Pancreas (tissue), 10 donors: ENCODE results near the gene SECISBP2. TPM values are rescaled to one million over a fixed set of nuclear protein-coding genes. Genes with fewer than 3 reads are reported as not detected.

Experiments
- ATAC-seq, 4 donors: fragments of 200-7000 bp; cut with Tn5 transposase; one replicate each; pipeline versions ENCODE4 v1.8.0 to v1.9.1; 2020; ENCODE audit warnings: mild to moderate bottlenecking in 4 of 4, moderate library complexity in 4 of 4
- DNase-seq, 6 donors: peaks; one replicate each; pipeline ENCODE4 v3.0.0-alpha.2; 2020
- FAIRE-seq: peaks from 2 replicates; lab custom pipeline; 2012; peaks lifted over from hg19 to GRCh38; lab: Jason Lieb, UNC
- H3K27ac ChIP-seq, 4 donors: fragments of 200-600 bp; sonication (generic); 1 replicate in 3 of 4; 2 replicates in 1 of 4; pipeline versions ENCODE4 v1.5.0 to v1.8.0; 2020
- H3K27me3 ChIP-seq, 4 donors: fragments of 200-600 bp; one replicate each; pipeline ENCODE4 v1.8.0; 2021
- H3K36me3 ChIP-seq, 3 donors: fragments of 200-600 bp; sonication (generic) in 1 of 3; one replicate each; pipeline versions ENCODE4 v1.5.0 to v1.8.0; 2020 to 2021
- H3K4me1 ChIP-seq, 3 donors: fragments of 200-600 bp; one replicate each; pipeline ENCODE4 v1.8.0; 2021
- H3K4me3 ChIP-seq, 4 donors: fragments of 200-600 bp; sonication (generic) in 2 of 4; one replicate each; pipeline versions ENCODE4 v1.5.0 to v1.8.0; 2020 to 2021
- H3K9me3 ChIP-seq, 4 donors: fragments of 200-600 bp; one replicate each; pipeline ENCODE4 v1.8.0; 2021
- CTCF ChIP-seq, 4 donors: fragments of 200-600 bp; sonication (generic) in 3 of 4; IDR thresholded peaks; one replicate each; pipeline versions ENCODE4 v1.5.0 to v1.8.0; 2021; ENCODE audit warnings: antibody characterized with exemption in 4 of 4
- WGBS, 2 donors: extraction: QIAGEN DNeasy Blood & Tissue Kit; methylation state at CpG; one replicate each; pipeline ENCODE4 v1.1.7; 2013; 5-methylcytosine and 5-hydroxymethylcytosine counted together
- intact Hi-C, 3 donors: fragments of 100-400 bp; cut with DNase I; formaldehyde crosslinking; loops; one replicate each; pipeline versions ENCODE4 v1.11.1 to v1.14.2; 2022
- polyA plus RNA-seq, 2 donors: library from polyadenylated mRNA; stranded (reverse); fragments of 200-250 nt; gene quantifications; one replicate each; pipeline ENCODE4 v1.2.3, GENCODE V29; 2013
- total RNA-seq, 6 donors: library from RNA; stranded (reverse); fragmentation: NEBNext Ultra II Directional in 4 of 6; extraction: Animal tissue kit (Norgen Biotek cat#: 25700) in 4 of 6; gene quantifications; one replicate each; pipeline versions ENCODE4 v1.2.1 to v1.2.4, GENCODE V29; 2021 to 2023
- donor health status: healthy with polysubstance abuse.
- donor health status: DM: no; HTN: no; CAD: no; lungs with moderate emphysema.
- donor health status: DM: no; HTN: no; CAD: no.
- donor health status: control.
- donor health status: control.
- donor health status: Bipolar disorder and iron deficiency.
- donor health status: DM: yes; HTN: yes; CAD: no.
- donor health status: DM: no; HTN: no; CAD: no.
- donor health status: DM: no; HTN: no; CAD: no.
- donor health status: DM: yes; HTN: yes; CAD: no.

Gene SECISBP2
- total and polyA plus RNA-seq, 8 donors, result 23.4 to 41.1 (median 29.6) TPM

GRCh38 chr9:89317282-89317681 is 1.0 kb upstream of the SECISBP2 start:
- Histone ChIP-seq H3K27me3 (peaks cover 0 to 4% (median 0%) of the 10 kb centered on the region in 4 donors), H3K36me3 (no peaks in the 10 kb centered on the region), H3K4me3 (no peak overlapping the region), H3K27ac (no peak overlapping the region), H3K4me1 (peaks cover 13 to 23% (median 17%) of the 10 kb centered on the region in 3 donors), H3K9me3 (no peaks in the 10 kb centered on the region)
- ATAC-seq, result no peak
- TF ChIP-seq CTCF (IDR thresholded peaks at IDR 0.05), result no peak
- no peak for DNase-seq
- 89 to 96% methylated on average over 4 of the region's 4 CpGs for WGBS, 2 donors
- FAIRE-seq, result no peak
- intact Hi-C loops, result no loop called here

- Histone ChIP-seq H3K4me3 (peak overlapping the region; percentile 52 to 80 (median 64)), H3K9me3 (no peaks in the 10 kb centered on the region), H3K36me3 (no peaks in the 10 kb centered on the region), H3K27ac (peak overlapping the region; percentile 99 to 100 (median 100)), H3K4me1 (peaks cover 13 to 34% (median 17%) of the 10 kb centered on the region in 3 donors), H3K27me3 (no peaks in the 10 kb centered on the region)
- FAIRE-seq, result peak; percentile 82
- intact Hi-C loops, result no loop called here
- TF ChIP-seq CTCF (IDR thresholded peaks at IDR 0.05), result peak in 1 of 4 donors; percentile 52
- WGBS, 2 donors, result 1% methylated on average over 13 of the region's 13 CpGs
- DNase-seq, result no peak
- ATAC-seq, result peak in 2 of 4 donors; percentile 1 to 10
These were observed 960 bp downstream of the SECISBP2 start for GRCh38 chr9:89319015-89319905.

DNA sequence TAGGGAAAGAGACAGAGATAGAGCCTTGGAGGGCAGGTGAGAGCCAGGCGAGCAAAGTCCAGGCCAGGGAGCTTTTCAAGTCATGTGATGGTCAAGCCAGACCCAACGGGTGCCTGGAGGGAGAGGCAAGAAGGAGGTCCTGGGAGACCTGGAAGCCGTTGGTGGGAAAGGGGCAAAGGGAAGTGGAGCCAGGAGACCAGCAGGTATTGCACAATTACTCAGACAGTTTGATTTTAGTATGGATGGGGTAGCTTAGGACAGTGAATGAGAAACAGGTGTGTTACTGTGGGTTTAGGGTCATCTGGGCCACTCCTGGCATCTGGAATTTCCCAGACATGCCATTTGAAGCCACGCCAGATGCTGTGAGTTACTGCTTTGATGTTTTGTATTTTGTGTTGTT is 5.1 kb downstream of the SECISBP2 start:
- Histone ChIP-seq H3K27ac (no peak overlapping the region), H3K4me1 (peaks cover 13 to 29% (median 13%) of the 10 kb centered on the region in 3 donors), H3K4me3 (no peak overlapping the region), H3K9me3 (no peaks in the 10 kb centered on the region), H3K36me3 (peaks cover 0 to 17% (median 0%) of the 10 kb centered on the region in 3 donors), H3K27me3 (no peaks in the 10 kb centered on the region)
- FAIRE-seq (no peak), ATAC-seq (no peak), DNase-seq (no peak)
- intact Hi-C loops, result no loop called here
- 44 to 47% methylated on average over 4 of the region's 4 CpGs for WGBS, 2 donors
- no peak for TF ChIP-seq CTCF (IDR thresholded peaks at IDR 0.05)

DNA sequence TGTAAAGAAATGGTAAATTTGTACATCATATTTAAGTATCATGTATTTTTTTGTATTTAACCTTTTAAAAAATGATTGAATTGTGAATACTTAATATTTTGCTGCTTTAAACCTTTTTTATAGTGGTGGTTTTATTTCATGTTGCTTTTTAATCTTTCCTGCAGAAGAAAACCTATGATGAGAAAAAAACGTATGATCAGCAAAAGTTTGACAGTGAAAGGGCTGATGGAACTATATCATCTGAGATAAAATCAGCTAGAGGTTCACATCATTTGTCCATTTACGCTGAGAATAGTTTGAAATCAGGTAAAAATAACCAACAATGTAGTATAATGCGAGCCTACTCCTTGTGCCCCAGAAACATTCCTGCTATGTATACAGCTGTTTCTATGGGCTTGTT is 7.4 kb downstream of the SECISBP2 start:
- DNase-seq (no peak), FAIRE-seq (no peak), ATAC-seq (no peak)
- Histone ChIP-seq H3K9me3 (no peaks in the 10 kb centered on the region), H3K27ac (no peak overlapping the region), H3K36me3 (peaks cover 0 to 40% (median 18%) of the 10 kb centered on the region in 3 donors), H3K4me3 (no peak overlapping the region), H3K4me1 (peaks cover 0 to 17% (median 2%) of the 10 kb centered on the region in 3 donors), H3K27me3 (no peaks in the 10 kb centered on the region)
- intact Hi-C loops, result no loop called here
- no peak for TF ChIP-seq CTCF (IDR thresholded peaks at IDR 0.05)
- WGBS, 2 donors, result 85% methylated on average over 3 of the region's 3 CpGs

GRCh38 chr9:89328064-89328463 is 9.8 kb downstream of the SECISBP2 start:
- intact Hi-C loops, result no loop called here
- Histone ChIP-seq H3K27me3 (no peaks in the 10 kb centered on the region), H3K27ac (no peak overlapping the region), H3K4me1 (peaks cover 0 to 9% (median 0%) of the 10 kb centered on the region in 3 donors), H3K9me3 (no peaks in the 10 kb centered on the region), H3K4me3 (no peak overlapping the region), H3K36me3 (peaks cover 0 to 49% (median 19%) of the 10 kb centered on the region in 3 donors)
- ATAC-seq, result no peak
- FAIRE-seq, result no peak
- WGBS, 2 donors, result 87 to 91% methylated on average over 8 of the region's 8 CpGs
- DNase-seq, result no peak
- no peak for TF ChIP-seq CTCF (IDR thresholded peaks at IDR 0.05)
